ENCODE data around the gene RCN1. TPM values are rescaled to one million over a fixed set of nuclear protein-coding genes. Genes with fewer than 3 reads are reported as not detected.

Gene RCN1
- total RNA-seq, 4 donors from 2014 or later = 15.0 to 34.9 (median 20.0) TPM

DNA sequence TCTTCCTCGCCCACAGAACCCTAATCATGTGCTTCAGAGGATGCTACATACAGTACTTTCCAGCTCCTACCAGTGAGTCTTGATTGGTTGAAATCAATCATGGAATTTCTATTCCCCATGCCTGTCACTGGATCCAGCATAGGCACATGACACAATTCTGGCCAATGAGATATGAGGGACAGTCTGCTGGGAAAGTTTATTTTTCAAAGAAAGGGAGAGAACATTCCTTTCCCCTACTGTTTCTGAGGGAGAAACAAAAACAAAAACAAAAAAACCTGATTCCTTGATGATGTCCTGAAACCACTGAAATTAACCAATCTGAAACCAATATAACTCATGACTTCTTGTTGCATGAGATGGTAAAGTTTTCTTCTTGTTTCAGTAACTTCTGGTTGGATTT lies 3.3 kb upstream of the RCN1 start:
- Histone ChIP-seq H3K4me3 (no peak overlapping the region), H3K9me3 (no peaks in the 10 kb centered on the region), H3K27ac (peak overlapping the region in 2 of 4 donors; percentile 29 to 34), H3K4me1 (peaks cover 9 to 31% (median 15%) of the 10 kb centered on the region in 3 donors), H3K27me3 (no peaks in the 10 kb centered on the region), H3K36me3 (no peaks in the 10 kb centered on the region)
- intact Hi-C loops (cut with DNase I) = no loop called here
- no peak for TF ChIP-seq POLR2A (IDR thresholded peaks at IDR 0.05)
- TF ChIP-seq, protein P1, sequence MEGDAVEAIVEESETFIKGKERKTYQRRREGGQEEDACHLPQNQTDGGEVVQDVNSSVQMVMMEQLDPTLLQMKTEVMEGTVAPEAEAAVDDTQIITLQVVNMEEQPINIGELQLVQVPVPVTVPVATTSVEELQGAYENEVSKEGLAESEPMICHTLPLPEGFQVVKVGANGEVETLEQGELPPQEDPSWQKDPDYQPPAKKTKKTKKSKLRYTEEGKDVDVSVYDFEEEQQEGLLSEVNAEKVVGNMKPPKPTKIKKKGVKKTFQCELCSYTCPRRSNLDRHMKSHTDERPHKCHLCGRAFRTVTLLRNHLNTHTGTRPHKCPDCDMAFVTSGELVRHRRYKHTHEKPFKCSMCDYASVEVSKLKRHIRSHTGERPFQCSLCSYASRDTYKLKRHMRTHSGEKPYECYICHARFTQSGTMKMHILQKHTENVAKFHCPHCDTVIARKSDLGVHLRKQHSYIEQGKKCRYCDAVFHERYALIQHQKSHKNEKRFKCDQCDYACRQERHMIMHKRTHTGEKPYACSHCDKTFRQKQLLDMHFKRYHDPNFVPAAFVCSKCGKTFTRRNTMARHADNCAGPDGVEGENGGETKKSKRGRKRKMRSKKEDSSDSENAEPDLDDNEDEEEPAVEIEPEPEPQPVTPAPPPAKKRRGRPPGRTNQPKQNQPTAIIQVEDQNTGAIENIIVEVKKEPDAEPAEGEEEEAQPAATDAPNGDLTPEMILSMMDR (IDR thresholded peaks at IDR 0.05) = no peak
- DNase-seq = no peak
- WGBS, 2 donors = 89 to 94% methylated on average over 1 of the region's 1 CpG

DNA sequence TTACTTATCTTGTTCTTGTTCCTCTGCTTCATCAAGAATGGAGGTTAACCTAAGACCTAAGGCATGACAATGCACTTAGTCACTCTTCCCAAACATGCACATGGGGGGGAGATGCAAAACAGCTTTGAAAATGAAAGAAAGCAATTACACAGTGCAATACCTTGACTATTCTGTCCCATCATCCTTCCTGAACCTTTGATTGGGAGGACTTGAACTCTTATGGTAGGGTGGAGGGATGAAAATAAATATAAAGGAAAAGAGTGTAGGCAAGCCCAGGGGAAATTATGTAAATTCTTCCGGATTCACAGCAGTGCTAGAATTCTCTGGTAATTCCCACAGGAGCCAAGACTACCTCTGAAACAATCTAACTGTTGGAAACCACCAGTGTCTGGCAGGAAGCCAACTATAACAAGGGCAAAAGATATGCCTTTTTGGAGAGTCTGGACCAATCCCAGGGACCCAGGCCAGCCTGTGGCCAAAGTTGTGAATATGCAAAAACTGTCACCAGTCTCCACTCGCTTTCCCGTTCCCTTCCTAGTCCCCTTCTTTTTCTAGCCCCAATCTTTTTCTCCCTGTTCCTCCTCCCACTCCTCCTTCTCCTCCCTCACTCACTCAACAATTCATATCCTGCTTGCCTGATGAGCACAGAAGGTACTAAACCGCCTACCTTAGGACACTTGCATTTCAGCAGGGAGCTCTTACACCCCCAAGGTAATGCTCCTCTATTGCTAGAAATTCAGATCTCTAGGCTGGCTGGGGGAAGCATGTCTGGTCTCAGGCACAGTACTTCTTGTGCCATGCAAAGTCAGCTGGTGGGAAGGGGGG lies 2.5 kb upstream of the RCN1 start:
- no peaks in the 10 kb centered on the region for H3K36me3 ChIP-seq
- no peaks in the 10 kb centered on the region for H3K9me3 ChIP-seq
- 13 to 25% methylated on average over 4 of the region's 4 CpGs for WGBS, 2 donors
- intact Hi-C loops (cut with DNase I) = no loop called here
- peaks cover 9 to 39% (median 15%) of the 10 kb centered on the region in 3 donors for H3K4me1 ChIP-seq
- peak overlapping the region in 1 of 4 donors; percentile 27 for H3K4me3 ChIP-seq
- no peak for DNase-seq
- peak overlapping the region in 2 of 4 donors; percentile 29 to 47 for H3K27ac ChIP-seq
- TF ChIP-seq POLR2A (IDR thresholded peaks at IDR 0.05) = no peak
- TF ChIP-seq, protein P1 (IDR thresholded peaks at IDR 0.05) = no peak
- H3K27me3 ChIP-seq = no peaks in the 10 kb centered on the region

DNA sequence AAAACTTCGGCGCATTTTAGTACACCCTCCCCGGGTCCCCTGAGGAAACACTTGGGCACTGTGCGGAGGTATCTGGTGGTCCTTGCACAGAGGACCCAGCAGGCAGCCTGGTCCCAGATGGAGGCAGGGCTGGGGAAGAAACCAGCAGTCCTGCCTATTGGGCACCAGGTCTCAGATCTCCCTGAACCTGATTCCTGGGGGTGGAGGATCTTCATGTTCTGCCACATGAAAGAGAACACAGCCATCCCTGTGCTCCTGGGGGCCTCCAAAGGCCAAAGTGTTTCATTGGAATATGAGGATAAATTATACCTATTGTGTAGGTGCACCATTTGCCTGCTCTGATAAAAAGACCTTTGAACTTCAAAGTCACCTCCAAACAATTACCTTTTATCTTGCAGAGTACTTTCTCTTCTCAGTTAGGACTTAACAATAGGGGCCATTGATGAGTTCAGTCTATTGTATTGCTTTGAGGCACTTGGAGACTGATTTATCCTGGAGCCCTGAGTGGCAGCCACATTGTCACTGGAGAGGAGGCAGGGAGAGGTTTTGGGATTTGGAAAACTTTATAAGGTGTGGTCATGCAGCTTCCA lies 1.8 kb downstream of the RCN1 start:
- peaks cover 0 to 4% (median 0%) of the 10 kb centered on the region in 3 donors for H3K36me3 ChIP-seq
- H3K4me3 ChIP-seq = peak overlapping the region; percentile 62 to 96 (median 78)
- peaks cover 9 to 48% (median 15%) of the 10 kb centered on the region in 3 donors for H3K4me1 ChIP-seq
- no peaks in the 10 kb centered on the region for H3K27me3 ChIP-seq
- intact Hi-C loops (cut with DNase I) = no loop called here
- H3K27ac ChIP-seq = peak overlapping the region in 2 of 4 donors; percentile 80 to 84
- no peaks in the 10 kb centered on the region for H3K9me3 ChIP-seq
- TF ChIP-seq, protein P1 (IDR thresholded peaks at IDR 0.05) = no peak
- no peak for TF ChIP-seq POLR2A (IDR thresholded peaks at IDR 0.05)
- DNase-seq = no peak
- 70 to 81% methylated on average over 4 of the region's 4 CpGs for WGBS, 2 donors

DNA sequence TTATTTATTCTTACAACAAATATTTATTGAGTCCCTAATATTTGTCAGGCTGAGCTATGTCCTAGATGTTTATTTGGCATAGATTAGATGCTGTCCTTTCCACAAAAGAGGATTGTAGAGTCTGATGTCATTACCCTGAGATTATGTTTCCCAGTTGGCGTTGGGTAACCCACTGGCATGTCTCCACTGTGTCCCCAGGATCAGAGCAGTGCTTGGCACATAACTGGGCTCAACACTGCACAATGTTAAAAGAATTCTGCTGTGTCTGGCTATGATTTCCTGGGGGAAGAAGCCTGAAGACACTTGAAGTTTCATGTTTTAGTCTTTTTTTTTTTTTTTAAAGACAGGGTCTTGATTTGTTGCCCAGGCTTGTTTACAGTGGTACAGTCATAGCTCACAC lies 4.0 kb downstream of the RCN1 start:
- intact Hi-C loops (cut with DNase I) = no loop called here
- Histone ChIP-seq H3K27me3 (no peaks in the 10 kb centered on the region), H3K9me3 (no peaks in the 10 kb centered on the region), H3K4me3 (no peak overlapping the region), H3K27ac (no peak overlapping the region), H3K4me1 (peaks cover 9 to 34% (median 10%) of the 10 kb centered on the region in 3 donors), H3K36me3 (peaks cover 0 to 27% (median 0%) of the 10 kb centered on the region in 3 donors)
- DNase-seq = no peak
- 57 to 89% methylated on average over 1 of the region's 1 CpG for WGBS, 2 donors
- TF ChIP-seq POLR2A (IDR thresholded peaks at IDR 0.05) = no peak
- TF ChIP-seq, protein P1 (IDR thresholded peaks at IDR 0.05) = no peak

Measured in esophagus squamous epithelium (tissue), 5 donors.